Neural cell (in vitro differentiated cells): ENCODE data around the gene PHPT1. TPM values are rescaled to one million over a fixed set of nuclear protein-coding genes. Genes with fewer than 3 reads are reported as not detected.

Source experiments
- H2AFZ ChIP-seq: fragments of 200-600, 300-800 bp; sonication (generic), shearing (Covaris generic); 2 replicates; pipeline ENCODE4 v1.6.0; 2014; ENCODE audit warnings: low read depth, mild to moderate bottlenecking, antibody characterized with exemption, low read length, moderate library complexity
- H3F3A ChIP-seq: fragments of 200-600 bp; shearing (Covaris generic); 2 replicates; pipeline ENCODE4 v1.6.1; 2016; ENCODE audit warnings: mild to moderate bottlenecking, moderate library complexity, mixed read lengths, antibody characterized with exemption, low read length; ENCODE audit not compliant: insufficient read depth, poor library complexity, severe bottlenecking
- H3K27ac ChIP-seq: fragments of 200-600, 300-800 bp; sonication (generic), shearing (Covaris generic); 2 replicates; pipeline ENCODE4 v1.5.1; 2014; ENCODE audit warnings: mild to moderate bottlenecking, low read length, moderate library complexity
- H3K27me3 ChIP-seq: fragments of 300-800, 200-600 bp; sonication (generic), shearing (Covaris generic); 2 replicates; pipeline ENCODE4 v1.6.0; 2014; ENCODE audit warnings: mild to moderate bottlenecking, low read depth, low read length, moderate library complexity; ENCODE audit not compliant: insufficient read depth
- H3K36me3 ChIP-seq: fragments of 300-800, 200-600 bp; sonication (generic), shearing (Covaris generic); 2 replicates; pipeline ENCODE4 v1.5.1; 2014; ENCODE audit warnings: mild to moderate bottlenecking, antibody characterized with exemption, low read length, moderate library complexity; ENCODE audit not compliant: insufficient read depth
- H3K4me2 ChIP-seq: fragments of 300-800, 200-600 bp; sonication (generic), shearing (Covaris generic); 2 replicates; pipeline ENCODE4 v1.6.0; 2014; ENCODE audit warnings: mild to moderate bottlenecking, low read length
- H3K4me3 ChIP-seq: fragments of 300-800, 200-600 bp; sonication (generic), shearing (Covaris generic); 2 replicates; pipeline ENCODE4 v1.5.1; 2014; ENCODE audit warnings: mild to moderate bottlenecking, low read length, moderate library complexity
- H3K79me2 ChIP-seq: fragments of 200-600 bp; shearing (Covaris generic); replicated peaks from 2 replicates; pipeline ENCODE4 v1.6.0; 2014; ENCODE audit warnings: mild to moderate bottlenecking, low read length, moderate library complexity; ENCODE audit not compliant: insufficient read depth
- H3K9ac ChIP-seq: fragments of 300-800, 200-600 bp; sonication (generic), shearing (Covaris generic); 2 replicates; pipeline ENCODE4 v1.6.1; 2016; ENCODE audit warnings: mild to moderate bottlenecking, low read length, mixed read lengths
- H3K9me2 ChIP-seq: fragments of 200-600 bp; shearing (Covaris generic); 2 replicates; pipeline ENCODE4 v1.6.1; 2016; ENCODE audit warnings: mild to moderate bottlenecking, low read length, mixed read lengths; ENCODE audit not compliant: insufficient read depth
- H3K9me3 ChIP-seq: fragments of 200-600, 300-800 bp; sonication (generic), shearing (Covaris generic); 2 replicates; pipeline ENCODE4 v1.6.1; 2016; ENCODE audit warnings: mild to moderate bottlenecking, mixed run types, low read length, moderate library complexity, mixed read lengths
- H4K20me1 ChIP-seq: fragments of 200-600 bp; shearing (Covaris generic); 2 replicates; pipeline ENCODE4 v1.6.1; 2016; ENCODE audit warnings: mild to moderate bottlenecking, mixed run types; ENCODE audit not compliant: insufficient read depth
- CTCF ChIP-seq: fragments of 450-650 bp; IDR thresholded peaks from 2 replicates; pipeline ENCODE4 v1.5.1; 2014; ENCODE audit warnings: antibody characterized with exemption, mild to moderate bottlenecking, moderate library complexity; ENCODE audit not compliant: poor library complexity, severe bottlenecking
- EP300 ChIP-seq: fragments of 450-650 bp; conservative IDR thresholded peaks from 2 replicates; pipeline ENCODE4 v1.6.1; 2014; ENCODE audit warnings: antibody characterized with exemption, mild to moderate bottlenecking, moderate library complexity; ENCODE audit not compliant: poor library complexity, severe bottlenecking
- EZH2 ChIP-seq: fragments of 200-600, 300-800 bp; shearing (Covaris generic), sonication (generic); IDR thresholded peaks from 2 replicates; pipeline ENCODE4 v1.6.1; 2014; ENCODE audit warnings: antibody characterized with exemption, low read length, borderline replicate concordance, mild to moderate bottlenecking; ENCODE audit not compliant: insufficient read depth, poor library complexity, severe bottlenecking
- MXI1 ChIP-seq: fragments of 450-650 bp; conservative IDR thresholded peaks from 2 replicates; pipeline ENCODE4 v1.6.1; 2014; ENCODE audit warnings: antibody characterized with exemption, mild to moderate bottlenecking; ENCODE audit not compliant: poor library complexity, severe bottlenecking
- POLR2AphosphoS5 ChIP-seq: IDR thresholded peaks from 2 replicates; pipeline ENCODE4 v1.6.1; 2012
- RAD21 ChIP-seq: fragments of 450-650 bp; conservative IDR thresholded peaks from 2 replicates; pipeline ENCODE4 v1.6.1; 2014; ENCODE audit warnings: antibody characterized with exemption, mild to moderate bottlenecking, moderate library complexity
- REST ChIP-seq: IDR thresholded peaks from 2 replicates; pipeline ENCODE4 v1.6.1; 2012; ENCODE audit warnings: borderline replicate concordance
- SMC3 ChIP-seq: fragments of 450-650 bp; conservative IDR thresholded peaks from 2 replicates; pipeline ENCODE4 v1.6.1; 2014; ENCODE audit warnings: antibody characterized with exemption, mild to moderate bottlenecking, moderate library complexity; ENCODE audit not compliant: poor library complexity
- TAF1 ChIP-seq: IDR thresholded peaks from 2 replicates; pipeline ENCODE4 v1.6.1; 2012; ENCODE audit warnings: low read depth
- polyA plus RNA-seq: library from polyadenylated mRNA; depleted of rRNA; stranded (reverse); fragments of >200 nt; gene quantifications from 2 replicates; pipeline ENCODE4 v1.2.3, GENCODE V29; 2014

The PHPT1 gene
- polyA plus RNA-seq, 1 donor from 2014 or later: 279 TPM

- Histone ChIP-seq H3K36me3 (no peaks in the 10 kb centered on the region), H3K27me3 (no peaks in the 10 kb centered on the region), H2AFZ (no peak overlapping the region), H3K9ac (no peak overlapping the region), H3K4me2 (no peak overlapping the region), H3K4me3 (no peak overlapping the region), H3K9me3 (no peaks in the 10 kb centered on the region), H4K20me1 (no peaks in the 10 kb centered on the region), H3F3A (no peaks in the 10 kb centered on the region), H3K79me2 (no peaks in the 10 kb centered on the region), H3K27ac (no peak overlapping the region), H3K9me2 (no peaks in the 10 kb centered on the region)
- no peak for TF ChIP-seq CTCF
- no peak for TF ChIP-seq REST
- no peak for TF ChIP-seq MXI1
- TF ChIP-seq EZH2: no peak
- TF ChIP-seq TAF1: no peak
- no peak for TF ChIP-seq RAD21
- no peak for TF ChIP-seq SMC3
- no peak for TF ChIP-seq POLR2AphosphoS5
- TF ChIP-seq EP300: no peak
These were observed 6.4 kb downstream of the PHPT1 start for GRCh38 chr9:136855461-136856078.

- no peak overlapping the region for H3K9ac ChIP-seq
- H3K79me2 ChIP-seq: no peaks in the 10 kb centered on the region
- no peak overlapping the region for H3K4me3 ChIP-seq
- H3K9me3 ChIP-seq: no peaks in the 10 kb centered on the region
- no peaks in the 10 kb centered on the region for H3K9me2 ChIP-seq
- H4K20me1 ChIP-seq: no peaks in the 10 kb centered on the region
- H3F3A ChIP-seq: no peaks in the 10 kb centered on the region
- no peak overlapping the region for H3K4me2 ChIP-seq
- no peak overlapping the region for H2AFZ ChIP-seq
- H3K36me3 ChIP-seq: no peaks in the 10 kb centered on the region
- H3K27ac ChIP-seq: no peak overlapping the region
- no peaks in the 10 kb centered on the region for H3K27me3 ChIP-seq
- TF ChIP-seq CTCF (no peak), EZH2 (no peak), RAD21 (no peak), TAF1 (no peak), EP300 (no peak), MXI1 (no peak)
These were observed 6.9 kb downstream of the PHPT1 start for GRCh38 chr9:136856079-136856476.
